Transverse colon (tissue), 4 donors: Measurements from ENCODE around the gene S100PBP. TPM values are rescaled to one million over a fixed set of nuclear protein-coding genes. Genes with fewer than 3 reads are reported as not detected.

Experiments used
- DNase-seq: peaks from one replicate; pipeline ENCODE4 v3.0.0-alpha.2; 2019
- H3K27ac ChIP-seq, 4 donors: fragments of 200-600 bp; sonication (generic); 2 replicates each; pipeline ENCODE4 v1.5.1; 2016 to 2018; ENCODE audit warnings: inconsistent platforms in 4 of 4
- H3K27me3 ChIP-seq: fragments of 200-600 bp; sonication (generic); 2 replicates; pipeline ENCODE4 v1.5.1; 2017; ENCODE audit warnings: inconsistent platforms
- H3K36me3 ChIP-seq, 4 donors: fragments of 200-600 bp; sonication (generic); 2 replicates each; pipeline ENCODE4 v1.5.1; 2017 to 2019; ENCODE audit warnings: inconsistent platforms in 4 of 4
- H3K4me1 ChIP-seq, 4 donors: fragments of 200-600 bp; sonication (generic); 2 replicates each; pipeline ENCODE4 v1.5.1; 2017 to 2020; ENCODE audit warnings: inconsistent platforms in 4 of 4
- H3K4me3 ChIP-seq, 4 donors: fragments of 200-600 bp; sonication (generic); 1 replicate in 1 of 4; 2 replicates in 3 of 4; pipeline versions ENCODE4 v1.5.1 to v1.6.1; 2017 to 2019; ENCODE audit warnings: inconsistent platforms in 4 of 4
- H3K9me3 ChIP-seq, 2 donors: fragments of 200-600 bp; sonication (generic); 2 replicates each; pipeline ENCODE4 v1.5.1; 2017 to 2019; ENCODE audit warnings: inconsistent platforms in 2 of 2
- CTCF ChIP-seq, 5 experiments: fragments of 200-600 bp in 3 of 5; fragments of 450-650 bp in 2 of 5; sonication (generic) in 3 of 5; IDR thresholded peaks; 1 replicate in 2 of 5; 2 replicates in 3 of 5; pipeline ENCODE4 v1.5.1; 2016 to 2017; ENCODE audit warnings: antibody characterized with exemption in 5 of 5, inconsistent platforms in 3 of 5, mild to moderate bottlenecking in 2 of 5, moderate library complexity in 1 of 5
- EP300 ChIP-seq: sonication (generic); formaldehyde crosslinking; IDR thresholded peaks from one replicate; pipeline ENCODE4 v1.6.1; 2017; ENCODE audit warnings: antibody characterized with exemption, low read depth
- POLR2A ChIP-seq: fragments of 450-650 bp; IDR thresholded peaks from one replicate; pipeline ENCODE4 v1.6.1; 2016; ENCODE audit warnings: antibody characterized with exemption, mild to moderate bottlenecking, moderate library complexity
- POLR2AphosphoS5 ChIP-seq, 3 donors: sonication (generic); formaldehyde crosslinking; IDR thresholded peaks; one replicate each; pipeline ENCODE4 v1.6.1; 2016; ENCODE audit warnings: antibody characterized with exemption in 3 of 3
- WGBS, 2 donors: methylation state at CpG; one replicate each; pipeline ENCODE4 v1.1.5; 2018; ENCODE audit warnings: low coverage in 1 of 2; 5-methylcytosine and 5-hydroxymethylcytosine counted together
- in situ Hi-C, 4 donors: fragments of 200-750 bp; cut with MboI; loops; one replicate each; pipeline versions ENCODE4 v1.15.0 to v1.15.1; 2017; ENCODE audit warnings: low sequenced_read_pairs in 3 of 4, low pct_ligation_motif_present in 1 of 4, low pct_unique_long_range_greater_than_20kb in 1 of 4
- intact Hi-C: fragments of 100-400 bp; cut with DNase I; formaldehyde crosslinking; loops from one replicate; pipeline ENCODE4 v1.15.1; 2023; ENCODE audit warnings: low total_unique reads
- total RNA-seq, 4 donors: library from RNA; depleted of rRNA; stranded (reverse); fragments of >200 nt; gene quantifications; one replicate each; pipeline ENCODE4 v1.1.0, GENCODE V29; 2016

The S100PBP gene
- 100 to 1,000 TPM in 1 of 4 donors, 10 to 100 TPM in 3; 26.2 to 257 (median 40.7) TPM for total RNA-seq

- intact Hi-C loops, result no loop called here
- H3K4me3 ChIP-seq, result peak within 1 kb of the TSS; percentile 72 to 91 (median 73)
- WGBS, 2 donors, result 1% methylated on average over 33 of the region's 55 CpGs; no CpG with 5 or more reads in 1 of the 2 donors
- H3K27me3 ChIP-seq, result no peaks in the 10 kb centered on the region
- peak; percentile 100 for DNase-seq
- peaks cover 9 to 47% (median 28%) of the 10 kb centered on the region in 4 donors for H3K4me1 ChIP-seq
- H3K27ac ChIP-seq, result peak within 1 kb of the TSS; percentile 96 to 98 (median 97)
- TF ChIP-seq POLR2A (peak; percentile 81), POLR2AphosphoS5 (IDR thresholded peaks at IDR 0.05) (peak; percentile 90 to 94 (median 92)), EP300 (no peak), CTCF (IDR thresholded peaks at IDR 0.05) (peak in 2 of 5 experiments; percentile 37 to 43)
- in situ Hi-C loops, result no loop called here
- no peaks in the 10 kb centered on the region for H3K9me3 ChIP-seq
- H3K36me3 ChIP-seq, result no peaks in the 10 kb centered on the region
These were observed at the start of gene S100PBP, which contains the start of gene YARS1 for GRCh38 chr1:32817159-32817814. TSS of gene S100PBP (plus strand) at chr1:32817653. CDS start at chr1:32826100, 8,447 bp downstream. TSS of gene YARS1 (minus strand) at chr1:32817358. CDS start at chr1:32817244, 114 bp downstream.

- peaks cover 0 to 7% (median 0%) of the 10 kb centered on the region in 4 donors for H3K36me3 ChIP-seq
- no peaks in the 10 kb centered on the region for H3K9me3 ChIP-seq
- in situ Hi-C loops, result no loop called here
- intact Hi-C loops, result no loop called here
- H3K27ac ChIP-seq, result peak overlapping the region in 2 of 4 donors; percentile 9 to 51
- no peaks in the 10 kb centered on the region for H3K27me3 ChIP-seq
- TF ChIP-seq POLR2A, result no peak
- no peak for TF ChIP-seq POLR2AphosphoS5 (IDR thresholded peaks at IDR 0.05)
- TF ChIP-seq CTCF (IDR thresholded peaks at IDR 0.05), result no peak
- TF ChIP-seq EP300, result no peak
- H3K4me1 ChIP-seq, result peaks cover 18 to 35% (median 21%) of the 10 kb centered on the region in 4 donors
- 83% methylated on average over 16 of the region's 16 CpGs; no CpG with 5 or more reads in 1 of the 2 donors for WGBS, 2 donors
- H3K4me3 ChIP-seq, result no peak overlapping the region
- DNase-seq, result no peak
These were observed 49.2 kb upstream of the S100PBP start for GRCh38 chr1:32768110-32768850.

GRCh38 chr1:32769524-32770220, 47.8 kb upstream of the S100PBP start:
- in situ Hi-C loops, result loop anchor here in 2 of 4 donors (10.0 kb wide), 1 partner anchor 55 kb away; no protein-coding TSS in a partner anchor
- no peaks in the 10 kb centered on the region for H3K9me3 ChIP-seq
- H3K36me3 ChIP-seq, result peaks cover 0 to 14% (median 0%) of the 10 kb centered on the region in 4 donors
- 45 to 74% methylated on average over 3 to 13 of the region's 32 CpGs for WGBS, 2 donors
- no peak overlapping the region for H3K27ac ChIP-seq
- no peak for TF ChIP-seq POLR2A
- no peak for TF ChIP-seq CTCF (IDR thresholded peaks at IDR 0.05)
- no peak for TF ChIP-seq EP300
- TF ChIP-seq POLR2AphosphoS5 (IDR thresholded peaks at IDR 0.05), result no peak
- H3K27me3 ChIP-seq, result no peaks in the 10 kb centered on the region
- intact Hi-C loops, result no loop called here
- peaks cover 18 to 32% (median 20%) of the 10 kb centered on the region in 4 donors for H3K4me1 ChIP-seq
- DNase-seq, result no peak
- H3K4me3 ChIP-seq, result no peak overlapping the region
